ENCODE results near the gene CSNK2B.

The CSNK2B gene

DNA sequence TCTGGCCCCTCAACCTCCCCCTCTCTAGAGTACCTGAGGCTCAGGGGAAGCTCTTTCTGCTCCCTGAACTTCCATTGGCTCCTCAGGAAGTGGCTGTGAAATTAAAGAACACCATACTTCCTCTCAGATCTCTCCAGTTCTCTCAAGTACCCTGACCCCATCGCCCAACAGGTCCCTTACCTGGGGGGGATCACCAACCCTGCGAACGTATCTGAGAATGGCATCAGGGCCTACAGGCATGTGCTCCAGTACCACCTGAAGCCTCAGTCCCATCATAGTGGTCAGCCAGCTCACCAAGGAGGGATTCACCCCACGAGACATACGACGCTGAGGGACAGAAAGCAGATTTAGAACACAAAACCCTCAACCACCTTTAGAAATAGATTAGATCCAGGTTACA is 25.3 kb upstream of the CSNK2B start:
- no peaks in the 10 kb centered on the region for H4K20me1 ChIP-seq (ENCODE audit: insufficient read depth, low read length)
- H3K79me2 ChIP-seq (ENCODE audit: low read length) = no peaks in the 10 kb centered on the region
- H3K4me2 ChIP-seq (ENCODE audit: low read depth, low read length) = no peak overlapping the region

DNA sequence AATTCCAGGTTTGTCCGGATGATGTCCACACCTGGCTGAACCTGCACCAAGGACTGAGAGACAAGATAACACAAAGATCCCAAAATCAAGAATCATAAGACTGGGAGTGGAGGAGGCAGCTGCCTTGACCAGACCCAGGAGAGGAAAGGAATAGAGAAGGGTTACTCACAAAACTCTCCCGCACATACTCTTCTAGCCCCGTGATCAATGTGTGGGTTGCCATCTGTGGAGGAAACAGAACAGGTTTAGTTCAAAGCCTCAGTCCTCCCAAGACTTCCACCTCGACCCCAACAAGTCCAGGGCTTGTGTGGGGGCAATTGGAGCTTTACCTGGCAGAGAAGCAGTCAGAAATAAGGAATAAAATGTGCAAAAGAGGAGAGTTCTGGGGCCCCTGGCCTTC is 24.5 kb upstream of the CSNK2B start:
- Histone ChIP-seq H3F3A (ENCODE audit: insufficient read depth, low read length) (peaks cover 26% of the 10 kb centered on the region), H3K9ac (ENCODE audit: low read length) (no peak overlapping the region), H3K79me2 (ENCODE audit: low read length) (no peaks in the 10 kb centered on the region), H3K4me2 (ENCODE audit: low read depth, low read length) (no peak overlapping the region), H3K9me3 (replicated peaks; ENCODE audit: insufficient read depth, low read length) (no peaks in the 10 kb centered on the region), H3K27ac (ENCODE audit: low read length) (no peak overlapping the region), H4K20me1 (ENCODE audit: insufficient read depth, low read length) (no peaks in the 10 kb centered on the region), H3K4me1 (ENCODE audit: low read length) (no peaks in the 10 kb centered on the region), H3K4me3 (ENCODE audit: low read length) (no peak overlapping the region), H3K9me2 (replicated peaks; ENCODE audit: insufficient read depth, low read length) (no peaks in the 10 kb centered on the region), H3K27me3 (replicated peaks; ENCODE audit: insufficient read depth, low read length) (no peaks in the 10 kb centered on the region), H2AFZ (ENCODE audit: low read length) (no peak overlapping the region), H3K36me3 (replicated peaks; ENCODE audit: insufficient read depth, low read length) (no peaks in the 10 kb centered on the region)
- DNase-seq = no peak
- no peak for TF ChIP-seq EZH2 (optimal IDR thresholded peaks at IDR 0.05; ENCODE audit: low read depth, low read length)
- no peak for TF ChIP-seq EZH2phosphoT487 (IDR thresholded peaks at IDR 0.05; ENCODE audit: low read length)
- TF ChIP-seq, protein P1, sequence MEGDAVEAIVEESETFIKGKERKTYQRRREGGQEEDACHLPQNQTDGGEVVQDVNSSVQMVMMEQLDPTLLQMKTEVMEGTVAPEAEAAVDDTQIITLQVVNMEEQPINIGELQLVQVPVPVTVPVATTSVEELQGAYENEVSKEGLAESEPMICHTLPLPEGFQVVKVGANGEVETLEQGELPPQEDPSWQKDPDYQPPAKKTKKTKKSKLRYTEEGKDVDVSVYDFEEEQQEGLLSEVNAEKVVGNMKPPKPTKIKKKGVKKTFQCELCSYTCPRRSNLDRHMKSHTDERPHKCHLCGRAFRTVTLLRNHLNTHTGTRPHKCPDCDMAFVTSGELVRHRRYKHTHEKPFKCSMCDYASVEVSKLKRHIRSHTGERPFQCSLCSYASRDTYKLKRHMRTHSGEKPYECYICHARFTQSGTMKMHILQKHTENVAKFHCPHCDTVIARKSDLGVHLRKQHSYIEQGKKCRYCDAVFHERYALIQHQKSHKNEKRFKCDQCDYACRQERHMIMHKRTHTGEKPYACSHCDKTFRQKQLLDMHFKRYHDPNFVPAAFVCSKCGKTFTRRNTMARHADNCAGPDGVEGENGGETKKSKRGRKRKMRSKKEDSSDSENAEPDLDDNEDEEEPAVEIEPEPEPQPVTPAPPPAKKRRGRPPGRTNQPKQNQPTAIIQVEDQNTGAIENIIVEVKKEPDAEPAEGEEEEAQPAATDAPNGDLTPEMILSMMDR (IDR thresholded peaks at IDR 0.05; ENCODE audit: low read length) = no peak

More for the DNA sequence above, 25.3 kb upstream of the CSNK2B start:
- Histone ChIP-seq H3K9ac (ENCODE audit: low read length) (no peak overlapping the region), H3K36me3 (replicated peaks; ENCODE audit: insufficient read depth, low read length) (no peaks in the 10 kb centered on the region), H2AFZ (ENCODE audit: low read length) (no peak overlapping the region), H3K27me3 (replicated peaks; ENCODE audit: insufficient read depth, low read length) (no peaks in the 10 kb centered on the region), H3K9me2 (replicated peaks; ENCODE audit: insufficient read depth, low read length) (no peaks in the 10 kb centered on the region), H3K27ac (ENCODE audit: low read length) (no peak overlapping the region), H3K4me1 (ENCODE audit: low read length) (no peaks in the 10 kb centered on the region), H3K9me3 (replicated peaks; ENCODE audit: insufficient read depth, low read length) (no peaks in the 10 kb centered on the region), H3F3A (ENCODE audit: insufficient read depth, low read length) (peaks cover 27% of the 10 kb centered on the region), H3K4me3 (ENCODE audit: low read length) (no peak overlapping the region)
- DNase-seq = no peak
- TF ChIP-seq EZH2 (optimal IDR thresholded peaks at IDR 0.05; ENCODE audit: low read depth, low read length) (no peak), EZH2phosphoT487 (IDR thresholded peaks at IDR 0.05; ENCODE audit: low read length) (no peak)
- TF ChIP-seq, protein P1 (IDR thresholded peaks at IDR 0.05; ENCODE audit: low read length) = no peak

DNA sequence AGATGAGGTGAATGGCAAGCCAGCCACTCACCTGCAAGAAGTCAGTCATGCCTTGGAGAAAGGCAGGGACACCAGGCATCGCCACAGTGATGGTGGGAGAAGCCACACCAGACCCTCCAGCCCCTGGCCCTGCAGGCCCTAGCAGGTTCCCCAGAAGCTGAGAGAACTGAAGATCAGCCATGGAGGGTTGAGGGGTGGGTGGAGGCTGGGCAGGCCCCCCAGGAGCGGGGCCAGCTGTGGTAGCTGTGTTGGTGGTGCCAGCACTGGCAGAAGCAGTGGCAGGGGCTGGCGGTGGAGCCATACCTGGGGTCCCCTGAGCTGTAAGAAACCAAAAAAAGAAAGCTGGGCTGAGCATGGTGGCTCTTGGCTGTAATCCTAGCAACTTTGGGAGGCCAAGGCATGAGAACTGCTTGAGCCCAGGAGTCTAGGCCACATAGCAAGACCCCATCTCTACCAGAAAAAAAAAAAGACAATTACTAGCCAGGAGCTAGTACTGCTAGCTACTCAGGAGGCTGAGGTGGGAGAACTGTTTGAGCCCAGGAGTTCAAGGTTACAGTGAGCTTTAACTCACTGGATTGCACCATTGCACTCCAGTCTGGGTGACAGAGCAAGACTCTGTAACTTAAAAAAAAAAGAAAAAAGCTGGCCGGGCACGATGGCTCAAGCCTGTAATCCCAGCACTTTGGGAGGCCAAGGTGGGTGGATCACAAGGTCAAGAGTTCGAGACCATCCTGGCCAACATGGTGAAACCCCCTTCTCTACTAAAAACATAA is 22.9 kb upstream of the CSNK2B start:
- Histone ChIP-seq H3K27me3 (replicated peaks; ENCODE audit: insufficient read depth, low read length) (no peaks in the 10 kb centered on the region), H3K9ac (ENCODE audit: low read length) (no peak overlapping the region), H3K4me3 (ENCODE audit: low read length) (no peak overlapping the region), H3K4me1 (ENCODE audit: low read length) (no peaks in the 10 kb centered on the region), H3K9me3 (replicated peaks; ENCODE audit: insufficient read depth, low read length) (no peaks in the 10 kb centered on the region), H3K9me2 (replicated peaks; ENCODE audit: insufficient read depth, low read length) (no peaks in the 10 kb centered on the region), H3K4me2 (ENCODE audit: low read depth, low read length) (no peak overlapping the region), H2AFZ (ENCODE audit: low read length) (no peak overlapping the region), H3F3A (ENCODE audit: insufficient read depth, low read length) (peaks cover 16% of the 10 kb centered on the region), H3K36me3 (replicated peaks; ENCODE audit: insufficient read depth, low read length) (no peaks in the 10 kb centered on the region), H3K79me2 (ENCODE audit: low read length) (peaks cover 5% of the 10 kb centered on the region; the same call in 1 of the 2 replicates), H4K20me1 (ENCODE audit: insufficient read depth, low read length) (no peaks in the 10 kb centered on the region), H3K27ac (ENCODE audit: low read length) (no peak overlapping the region)
- no peak for DNase-seq
- TF ChIP-seq, protein P1 (IDR thresholded peaks at IDR 0.05; ENCODE audit: low read length) = no peak
- no peak for TF ChIP-seq EZH2phosphoT487 (IDR thresholded peaks at IDR 0.05; ENCODE audit: low read length)
- no peak for TF ChIP-seq EZH2 (optimal IDR thresholded peaks at IDR 0.05; ENCODE audit: low read depth, low read length)
